Measurements from ENCODE around the gene MYO18B. TPM values are rescaled to one million over a fixed set of nuclear protein-coding genes. Genes with fewer than 3 reads are reported as not detected.

The MYO18B gene
- total and polyA plus RNA-seq, 2 of the 4 experiments (the other 2 are of a cell fraction) = under 0.01 TPM; not detected in 1

GRCh38 chr22:25818541-25818940 is 76.6 kb downstream of the MYO18B start:
- POLR2A ChIA-PET (ENCODE audit: unreplicated experiment) = no interaction called here
- peaks cover 4% of the 10 kb centered on the region; the same call in 1 of the 2 replicates for H3K9me3 ChIP-seq (ENCODE audit: control insufficient read depth, insufficient read depth, low read length)
- no peak overlapping the region for H4K91ac ChIP-seq (ENCODE audit: insufficient read depth, low read depth, low read length)
- no peak overlapping the region for H3K27ac ChIP-seq (ENCODE audit: insufficient read depth, low read length)
- no peak overlapping the region for H2AFZ ChIP-seq (replicated peaks; ENCODE audit: low read length, poor library complexity)
- DNase-seq (no peak), ATAC-seq (ENCODE audit: low read depth) (no peak)
- H2AK9ac ChIP-seq (replicated peaks; ENCODE audit: low read depth, low read length, poor library complexity) = no peak overlapping the region
- no peak overlapping the region for H4K5ac ChIP-seq (ENCODE audit: low read depth, low read length)
- H3K27me3 ChIP-seq (ENCODE audit: control insufficient read depth, insufficient read depth, low read length) = no peaks in the 10 kb centered on the region
- no peak overlapping the region for H2BK20ac ChIP-seq (ENCODE audit: low read depth, low read length)
- H2BK5ac ChIP-seq (ENCODE audit: low read depth, low read length, poor library complexity, severe bottlenecking) = no peak overlapping the region
- no peak overlapping the region for H3K56ac ChIP-seq (ENCODE audit: extremely low read depth, insufficient read depth, low read length)
- no peak overlapping the region for H3K4ac ChIP-seq (ENCODE audit: low read depth, low read length)
- H3K79me1 ChIP-seq (ENCODE audit: low read depth in 1 of 2, low read length in 2 of 2) = no peaks in the 10 kb centered on the region
- H2BK120ac ChIP-seq (ENCODE audit: low read depth, low read length) = no peak overlapping the region
- no TSS peak for BruUV-seq (replicated peaks)
- no peak overlapping the region for H3K4me2 ChIP-seq (ENCODE audit: low read depth, low read length)
- H3K14ac ChIP-seq (replicated peaks; ENCODE audit: low read depth, low read length) = no peak overlapping the region
- no peaks in the 10 kb centered on the region for H3K4me1 ChIP-seq (ENCODE audit: control insufficient read depth, insufficient read depth, low read length)
- TF ChIP-seq MXI1 (IDR thresholded peaks at IDR 0.05; ENCODE audit: borderline replicate concordance, low read depth, low read length) (no peak), MAZ (IDR thresholded peaks at IDR 0.05; ENCODE audit: borderline replicate concordance, low read depth, low read length) (no peak), POLR2A (IDR thresholded peaks at IDR 0.05; ENCODE audit: low read depth, low read length) (no peak), CHD1 (IDR thresholded peaks at IDR 0.05; ENCODE audit: low read depth, low read length) (no peak), RAD21 (IDR thresholded peaks at IDR 0.05; ENCODE audit: low read length) (no peak), ELK1 (IDR thresholded peaks at IDR 0.05; ENCODE audit: borderline replicate concordance, low read depth, low read length) (no peak), MAFK (IDR thresholded peaks at IDR 0.05; ENCODE audit: low read depth, low read length) (no peak), USF2 (IDR thresholded peaks at IDR 0.05; ENCODE audit: low read depth, low read length) (no peak), BHLHE40 (IDR thresholded peaks at IDR 0.05; ENCODE audit: low read depth, low read length) (no peak), RFX5 (IDR thresholded peaks at IDR 0.05; ENCODE audit: low read depth, low read length) (no peak), RCOR1 (IDR thresholded peaks at IDR 0.05; ENCODE audit: insufficient replicate concordance, low read length) (no peak), FOS (IDR thresholded peaks at IDR 0.05; ENCODE audit: low read depth, low read length) (no peak), CEBPB (IDR thresholded peaks at IDR 0.05; ENCODE audit: low read depth, low read length) (no peak)
- H2BK15ac ChIP-seq (ENCODE audit: low read depth, low read length) = no peak overlapping the region
- intact Hi-C loops (cut with micrococcal nuclease) (no loop called here), dilution Hi-C loops (cut with HindIII; ENCODE audit: low sequenced_read_pairs, unreplicated experiment) (no loop called here), in situ Hi-C loops (cut with MboI; ENCODE audit: low sequenced_read_pairs) (no loop called here)
- no CpG with 5 or more reads among the region's 4 CpGs for WGBS, 2 experiments (ENCODE audit: extremely low coverage in 2 of 2, insufficient read length in 1 of 2)
- no peaks in the 10 kb centered on the region for H4K20me1 ChIP-seq (ENCODE audit: insufficient read depth, low read length)
- H4K8ac ChIP-seq (ENCODE audit: low read depth in 2 of 2, low read length in 2 of 2) = no peak overlapping the region
- H3K36me3 ChIP-seq (ENCODE audit: control insufficient read depth, insufficient read depth, low read length) = no peaks in the 10 kb centered on the region
- H3K9me1 ChIP-seq (ENCODE audit: insufficient read depth, low read length) = no peaks in the 10 kb centered on the region
- no peak overlapping the region for H3K9ac ChIP-seq (ENCODE audit: low read depth, low read length)
- no peak overlapping the region for H3K18ac ChIP-seq (ENCODE audit: low read depth, low read length)
- CTCF ChIA-PET = no interaction called here
- no peak overlapping the region for H3K23ac ChIP-seq (ENCODE audit: low read depth, low read length)
- H3K4me3 ChIP-seq (ENCODE audit: insufficient read depth, low read depth, low read length) = no peak overlapping the region
- no peak overlapping the region for H2AK5ac ChIP-seq (ENCODE audit: low read depth, low read length)
